HEK293T (cell line): Measurements from ENCODE around the gene IL1B.

Experiments used
- CTCF ChIA-PET: fragments of 350-600 bp; formaldehyde crosslinking; extraction: SDS; loops from one replicate; lab custom pipeline; 2021; ENCODE audit warnings: antibody characterized with exemption, inconsistent platforms; lab: Yijun Ruan, JAX
- POLR2A ChIA-PET: fragments of 350-600 bp; formaldehyde crosslinking; extraction: SDS; loops from one replicate; lab custom pipeline; 2020; ENCODE audit warnings: antibody characterized with exemption, inconsistent platforms; lab: Yijun Ruan, JAX
- DNase-seq: peaks from one replicate; pipeline ENCODE4 v3.0.0; 2012; ENCODE audit warnings: mixed read lengths; ENCODE audit errors: extremely low spot score
- ARNT ChIP-seq: fragments of 450-650 bp; IDR thresholded peaks from 2 replicates; pipeline ENCODE4 v1.6.1; 2017; ENCODE audit warnings: mild to moderate bottlenecking
- BHLHE40 ChIP-seq: fragments of 450-650 bp; IDR thresholded peaks from 2 replicates; pipeline ENCODE4 v1.6.1; 2016; ENCODE audit warnings: mild to moderate bottlenecking, moderate library complexity, borderline replicate concordance
- CTBP1 ChIP-seq: fragments of 450-650 bp; IDR thresholded peaks from 2 replicates; pipeline ENCODE4 v1.6.1; 2016; ENCODE audit warnings: borderline replicate concordance
- ELF4 ChIP-seq: fragments of 450-650 bp; IDR thresholded peaks from 2 replicates; pipeline ENCODE4 v1.6.1; 2017; ENCODE audit warnings: antibody characterized with exemption
- FOXA1 ChIP-seq: fragments of 450-650 bp; IDR thresholded peaks from 2 replicates; pipeline ENCODE4 v1.6.1; 2016; ENCODE audit warnings: mild to moderate bottlenecking
- FOXK2 ChIP-seq: fragments of 450-650 bp; IDR thresholded peaks from 2 replicates; pipeline ENCODE4 v1.6.1; 2016; ENCODE audit warnings: mild to moderate bottlenecking
- FOXM1 ChIP-seq: fragments of 450-650 bp; IDR thresholded peaks from 2 replicates; pipeline ENCODE4 v1.6.1; 2017; ENCODE audit warnings: mild to moderate bottlenecking, borderline replicate concordance
- HDGF ChIP-seq: fragments of 450-650 bp; IDR thresholded peaks from 2 replicates; pipeline ENCODE4 v1.6.1; 2017; ENCODE audit warnings: antibody characterized with exemption, borderline replicate concordance
- L3MBTL2 ChIP-seq: fragments of 450-650 bp; conservative IDR thresholded peaks from 2 replicates; pipeline ENCODE4 v1.6.1; 2016; ENCODE audit warnings: mild to moderate bottlenecking
- LEF1 ChIP-seq: fragments of 450-650 bp; IDR thresholded peaks from 2 replicates; pipeline ENCODE4 v1.6.1; 2017; ENCODE audit warnings: mild to moderate bottlenecking, borderline replicate concordance
- NFRKB ChIP-seq: fragments of 450-650 bp; IDR thresholded peaks from 2 replicates; pipeline ENCODE4 v1.6.1; 2016; ENCODE audit warnings: mild to moderate bottlenecking, moderate library complexity
- PKNOX1 ChIP-seq: fragments of 450-650 bp; IDR thresholded peaks from 2 replicates; pipeline ENCODE4 v1.6.1; 2016
- SP1 ChIP-seq: fragments of 450-650 bp; IDR thresholded peaks from 2 replicates; pipeline ENCODE4 v1.6.1; 2017
- SUZ12 ChIP-seq: fragments of 450-650 bp; IDR thresholded peaks from 2 replicates; pipeline ENCODE4 v1.6.1; 2016; ENCODE audit warnings: mild to moderate bottlenecking
- TARDBP ChIP-seq: fragments of 450-650 bp; IDR thresholded peaks from 2 replicates; pipeline ENCODE4 v1.6.1; 2016
- ZNF384 ChIP-seq: fragments of 450-650 bp; IDR thresholded peaks from 2 replicates; pipeline ENCODE4 v1.6.1; 2016

Gene IL1B

DNA sequence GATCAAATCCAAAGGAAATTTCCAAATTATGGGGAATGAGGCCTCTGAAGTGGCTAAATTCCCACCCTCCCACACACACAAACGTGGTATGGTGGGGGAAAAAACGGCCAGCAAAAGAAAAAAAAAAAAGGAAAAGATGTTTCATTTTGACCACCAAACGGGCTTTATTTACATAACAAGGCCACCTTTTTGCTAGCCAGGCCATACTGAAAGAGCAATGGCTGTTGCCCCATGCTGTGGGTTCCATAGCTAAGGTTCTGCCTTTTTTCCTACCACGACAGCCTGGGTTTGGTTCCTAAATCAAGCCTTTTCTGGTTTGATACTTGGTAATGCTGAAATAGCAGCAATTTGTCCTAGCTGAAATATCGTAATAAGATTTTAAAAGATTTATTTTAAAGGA, 14.0 kb upstream of the IL1B start:
- CTCF ChIA-PET = no interaction called here
- POLR2A ChIA-PET = no interaction called here
- no peak for DNase-seq
- TF ChIP-seq FOXA1 (no peak), ZNF384 (no peak), NFRKB (no peak), FOXM1 (no peak), ARNT (no peak)

GRCh38 chr2:112849956-112850355, 13.4 kb upstream of the IL1B start:
- DNase-seq = no peak
- CTCF ChIA-PET = interaction anchor here (0.7 kb wide), 1 partner anchor 35 kb away, joined by 3 read pairs; no protein-coding TSS in a partner anchor
- no peak for TF ChIP-seq TARDBP
- no peak for TF ChIP-seq L3MBTL2
- TF ChIP-seq SUZ12 = no peak
- no peak for TF ChIP-seq NFRKB
- TF ChIP-seq LEF1 = no peak
- no peak for TF ChIP-seq BHLHE40
- TF ChIP-seq HDGF = no peak
- no peak for TF ChIP-seq FOXK2
- TF ChIP-seq FOXM1 = no peak
- no peak for TF ChIP-seq ELF4
- no peak for TF ChIP-seq ZNF384
- no peak for TF ChIP-seq FOXA1
- TF ChIP-seq ARNT = no peak
- TF ChIP-seq PKNOX1 = no peak
- no peak for TF ChIP-seq SP1
- TF ChIP-seq CTBP1 = no peak
- POLR2A ChIA-PET = no interaction called here

GRCh38 chr2:112848833-112849232, 12.3 kb upstream of the IL1B start:
- no peak for DNase-seq
- ChIA-PET POLR2A (no interaction called here), CTCF (no interaction called here)
- no peak for TF ChIP-seq FOXA1
- TF ChIP-seq FOXK2 = no peak
- TF ChIP-seq BHLHE40 = no peak
- no peak for TF ChIP-seq L3MBTL2
- no peak for TF ChIP-seq FOXM1
- TF ChIP-seq PKNOX1 = no peak

DNA sequence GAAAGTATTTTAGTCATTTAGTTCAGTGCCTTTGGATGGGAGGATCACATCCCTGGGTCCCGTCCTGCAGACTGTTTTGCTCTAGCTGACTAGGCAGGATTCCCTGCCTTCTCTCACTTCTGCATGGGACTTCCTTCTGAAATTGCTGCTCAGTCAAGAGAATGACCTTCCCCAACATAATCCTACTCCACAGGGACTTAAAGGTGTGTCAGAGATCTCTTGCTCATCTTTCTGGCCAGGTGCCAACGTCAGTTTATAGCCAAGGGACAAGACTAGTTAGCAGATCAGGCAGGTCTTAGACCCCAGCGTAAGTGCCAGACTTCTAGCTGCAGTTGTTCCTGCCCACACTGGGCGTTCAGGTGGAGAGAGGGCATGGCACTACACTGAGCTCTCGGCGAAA, 9.5 kb upstream of the IL1B start:
- ChIA-PET CTCF (no interaction called here), POLR2A (no interaction called here)
- DNase-seq = no peak
- TF ChIP-seq PKNOX1 (no peak), ARNT (no peak)

DNA sequence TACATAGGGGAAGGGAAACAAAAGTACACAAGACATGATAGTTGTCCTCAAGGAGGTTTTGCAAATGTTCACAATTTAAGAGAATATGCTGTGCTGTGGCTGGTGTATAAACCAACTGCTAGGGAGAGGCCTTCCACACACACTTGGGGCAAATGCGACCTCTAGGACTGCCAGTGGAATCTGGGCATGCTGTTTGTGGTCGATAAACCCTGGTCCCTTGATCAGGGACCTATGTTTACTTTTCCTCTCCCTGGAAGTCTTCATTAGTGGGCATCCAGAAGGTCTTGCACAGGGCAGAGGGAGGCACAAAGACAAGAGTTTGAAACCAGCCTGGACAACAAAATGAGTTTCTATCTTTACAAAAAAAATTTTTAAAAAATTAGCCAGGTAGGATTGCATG, 7.3 kb upstream of the IL1B start:
- DNase-seq = no peak
- CTCF ChIA-PET = no interaction called here
- POLR2A ChIA-PET = no interaction called here
- TF ChIP-seq HDGF (no peak), SP1 (no peak), L3MBTL2 (no peak), SUZ12 (no peak), FOXA1 (no peak), PKNOX1 (no peak), TARDBP (no peak), LEF1 (no peak), ELF4 (no peak), BHLHE40 (no peak)

DNA sequence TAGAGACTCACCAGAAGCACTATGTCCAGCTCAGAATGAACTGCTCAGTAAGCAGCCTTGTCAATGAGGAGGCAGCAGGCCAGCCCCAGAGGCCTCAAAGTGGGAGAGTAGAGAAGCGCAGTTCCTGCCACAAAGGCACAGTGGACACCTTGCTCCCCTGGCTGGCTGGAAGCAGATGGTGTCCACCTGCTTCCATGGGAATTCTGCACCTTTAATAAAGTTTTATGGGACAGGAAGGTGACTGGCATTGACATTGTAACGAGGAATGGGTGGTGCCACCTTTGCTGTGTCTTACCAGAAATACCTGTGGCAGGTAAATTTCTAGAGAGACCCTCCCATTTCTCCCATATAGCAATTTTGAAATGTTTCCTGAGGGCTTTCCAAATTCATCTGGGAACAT, 6.7 kb upstream of the IL1B start:
- POLR2A ChIA-PET = no interaction called here
- TF ChIP-seq SUZ12 = no peak
- TF ChIP-seq FOXK2 = no peak
- TF ChIP-seq ELF4 = no peak
- no peak for TF ChIP-seq TARDBP
- no peak for TF ChIP-seq PKNOX1
- TF ChIP-seq FOXM1 = no peak
- TF ChIP-seq LEF1 = no peak
- TF ChIP-seq HDGF = no peak
- no peak for TF ChIP-seq ARNT
- TF ChIP-seq ZNF384 = no peak
- TF ChIP-seq BHLHE40 = no peak
- TF ChIP-seq CTBP1 = no peak
- no peak for TF ChIP-seq FOXA1
- TF ChIP-seq L3MBTL2 = no peak
- TF ChIP-seq NFRKB = no peak
- TF ChIP-seq SP1 = no peak
- no peak for DNase-seq
- CTCF ChIA-PET = no interaction called here
